ENCODE data around the gene C1orf198. TPM values are rescaled to one million over a fixed set of nuclear protein-coding genes. Genes with fewer than 3 reads are reported as not detected.

The C1orf198 gene
- total RNA-seq, 1 donor from 2014 or later, result 49.8 TPM

- no peak for DNase-seq
- no peak for ATAC-seq
- intact Hi-C loops (cut with micrococcal nuclease), result loop anchor here (5.0 kb wide), 1 partner anchor 302 kb away; no protein-coding TSS in a partner anchor
These were observed 27.1 kb upstream of the C1orf198 start for GRCh38 chr1:230895452-230895851.

GRCh38 chr1:230894664-230895063 is 26.3 kb upstream of the C1orf198 start:
- no peak for DNase-seq
- intact Hi-C loops (cut with micrococcal nuclease), result loop anchor here (5.0 kb wide), 1 partner anchor 303 kb away; no protein-coding TSS in a partner anchor
- ATAC-seq, result no peak

GRCh38 chr1:230894032-230894431 is 25.7 kb upstream of the C1orf198 start:
- ATAC-seq (no peak), DNase-seq (no peak)
- intact Hi-C loops (cut with micrococcal nuclease), result no loop called here

- intact Hi-C loops (cut with micrococcal nuclease), result no loop called here
- ATAC-seq, result no peak
- DNase-seq, result no peak
These were observed 23.7 kb upstream of the C1orf198 start for GRCh38 chr1:230892018-230892491.

- intact Hi-C loops (cut with micrococcal nuclease), result no loop called here
- DNase-seq, result no peak
- no peak for ATAC-seq
These were observed 23.1 kb upstream of the C1orf198 start for GRCh38 chr1:230891413-230891812.

GRCh38 chr1:230884646-230885045 is 16.3 kb upstream of the C1orf198 start:
- intact Hi-C loops (cut with micrococcal nuclease), result no loop called here
- DNase-seq, result no peak
- ATAC-seq, result no peak

- DNase-seq (no peak), ATAC-seq (peak; percentile 54)
- intact Hi-C loops (cut with micrococcal nuclease), result no loop called here
These were observed 15.6 kb upstream of the C1orf198 start for GRCh38 chr1:230883967-230884366.

GRCh38 chr1:230879778-230880177 is 11.5 kb upstream of the C1orf198 start:
- intact Hi-C loops (cut with micrococcal nuclease), result no loop called here
- ATAC-seq, result no peak

GRCh38 chr1:230878591-230878990 is 10.3 kb upstream of the C1orf198 start:
- intact Hi-C loops (cut with micrococcal nuclease), result no loop called here
- ATAC-seq (peak; percentile 51), DNase-seq (no peak)

More at GRCh38 chr1:230879778-230880177, 11.5 kb upstream of the C1orf198 start:
- DNase-seq, result no peak

GRCh38 chr1:230877924-230878590 is 9.7 kb upstream of the C1orf198 start:
- DNase-seq (no peak), ATAC-seq (no peak)
- intact Hi-C loops (cut with micrococcal nuclease), result no loop called here

GRCh38 chr1:230877146-230877923 is 9.0 kb upstream of the C1orf198 start:
- ATAC-seq, result no peak
- intact Hi-C loops (cut with micrococcal nuclease), result no loop called here
- DNase-seq, result no peak

- intact Hi-C loops (cut with micrococcal nuclease), result no loop called here
- DNase-seq (no peak), ATAC-seq (peak; percentile 52)
These were observed 8.3 kb upstream of the C1orf198 start for GRCh38 chr1:230876660-230877059.

GRCh38 chr1:230875370-230875769 is 7.0 kb upstream of the C1orf198 start:
- intact Hi-C loops (cut with micrococcal nuclease), result no loop called here
- no peak for DNase-seq
- no peak for ATAC-seq

GRCh38 chr1:230870916-230871315 is 2.6 kb upstream of the C1orf198 start:
- no peak for DNase-seq
- ATAC-seq, result no peak
- intact Hi-C loops (cut with micrococcal nuclease), result no loop called here

- intact Hi-C loops (cut with micrococcal nuclease), result loop anchor here (10.0 kb wide), 1 partner anchor 65 kb away; no protein-coding TSS in a partner anchor
- ATAC-seq, result no peak
- DNase-seq, result no peak
These were observed 1.2 kb upstream of the C1orf198 start for GRCh38 chr1:230869500-230869899.

GRCh38 chr1:230868736-230869385 is 540 bp upstream of the C1orf198 start:
- ATAC-seq (peak; percentile 68), DNase-seq (peak; percentile 78)
- intact Hi-C loops (cut with micrococcal nuclease), result loop anchor here (10.0 kb wide), 1 partner anchor 64 kb away; no protein-coding TSS in a partner anchor

- intact Hi-C loops (cut with micrococcal nuclease), result loop anchor here (10.0 kb wide), 1 partner anchor 63 kb away; no protein-coding TSS in a partner anchor
- DNase-seq, result no peak
- peak; percentile 5 for ATAC-seq
These were observed 1.0 kb downstream of the C1orf198 start for GRCh38 chr1:230867101-230867902.

- intact Hi-C loops (cut with micrococcal nuclease), result loop anchor here (10.0 kb wide), 1 partner anchor 62 kb away; no protein-coding TSS in a partner anchor
- DNase-seq, result no peak
- ATAC-seq, result peak; percentile 7
These were observed 1.9 kb downstream of the C1orf198 start for GRCh38 chr1:230866171-230867070.

Data from left ventricle myocardium superior (tissue), 1 donor.